SK-N-SH (cell line): ENCODE measurements around the gene APBA2. TPM values are rescaled to one million over a fixed set of nuclear protein-coding genes. Genes with fewer than 3 reads are reported as not detected.

Source experiments
- CTCF ChIA-PET: fragments of 300-600, 350-600 bp; formaldehyde crosslinking; extraction: SDS; loops from one replicate; lab custom pipeline; 2021; lab: Yijun Ruan, JAX
- POLR2A ChIA-PET: fragments of 350-600 bp; sonication (Branson Sonifier 250); formaldehyde crosslinking; extraction: SDS; loops from one replicate; lab custom pipeline; 2020; ENCODE audit warnings: antibody characterized with exemption, inconsistent platforms; lab: Yijun Ruan, JAX
- DNase-seq: peaks from one replicate; pipeline ENCODE4 v3.0.0; 2012
- H2AFZ ChIP-seq: fragments of 200-600 bp; sonication (generic); 2 replicates; pipeline ENCODE4 v1.8.1; 2016; ENCODE audit warnings: antibody characterized with exemption, mild to moderate bottlenecking, low read depth
- H3F3A ChIP-seq: fragments of 200-600 bp; sonication (generic); replicated peaks from 2 replicates; pipeline ENCODE3; 2016; ENCODE audit warnings: antibody characterized with exemption, mild to moderate bottlenecking; ENCODE audit not compliant: insufficient read depth
- H3K27ac ChIP-seq, 2 experiments: fragments of 200-500 bp in 1 of 2; fragments of 200-600 bp in 1 of 2; sonication (Bioruptor generic) in 1 of 2; sonication (generic), shearing (Covaris generic) in 1 of 2; 2 replicates each; pipeline versions ENCODE4 v1.5.1 to v1.6.1; 2014 to 2016; ENCODE audit warnings: low read depth in 2 of 2, inconsistent platforms in 1 of 2, low read length in 1 of 2, mild to moderate bottlenecking in 1 of 2, mixed read lengths in 1 of 2
- H3K27me3 ChIP-seq: fragments of 200-600 bp; sonication (generic), shearing (Covaris generic); 2 replicates; pipeline ENCODE4 v1.6.1; 2016; ENCODE audit warnings: mixed run types; ENCODE audit not compliant: insufficient read depth
- H3K36me3 ChIP-seq, 2 experiments: fragments of 200-500 bp in 1 of 2; fragments of 200-600 bp in 1 of 2; sonication (Bioruptor generic) in 1 of 2; sonication (generic) in 1 of 2; replicated peaks in 1 of 2; 2 replicates each; pipeline versions ENCODE3 to v1.5.1; 2014 to 2016; ENCODE audit warnings: low read length in 1 of 2, mild to moderate bottlenecking in 1 of 2; ENCODE audit not compliant: insufficient read depth in 2 of 2, control insufficient read depth in 1 of 2
- H3K4me1 ChIP-seq, 2 experiments: fragments of 200-500 bp in 1 of 2; fragments of 200-600 bp in 1 of 2; sonication (Bioruptor generic) in 1 of 2; sonication (generic), shearing (Covaris generic) in 1 of 2; 2 replicates each; pipeline versions ENCODE4 v1.5.1 to v1.6.1; 2014 to 2016; ENCODE audit warnings: low read depth in 1 of 2, low read length in 1 of 2, mixed run types in 1 of 2; ENCODE audit not compliant: insufficient read depth in 2 of 2, control insufficient read depth in 1 of 2
- H3K4me2 ChIP-seq: fragments of 200-600 bp; sonication (generic), shearing (Covaris generic); 2 replicates; pipeline ENCODE4 v1.6.1; 2017; ENCODE audit warnings: mixed run types
- H3K4me3 ChIP-seq, 2 experiments: fragments of 200-500 bp in 1 of 2; fragments of 200-600 bp in 1 of 2; sonication (Bioruptor generic) in 1 of 2; sonication (generic), shearing (Covaris generic) in 1 of 2; 2 replicates each; pipeline versions ENCODE4 v1.5.1 to v1.8.1; 2014 to 2016; ENCODE audit warnings: low read depth in 2 of 2, inconsistent platforms in 1 of 2, low read length in 1 of 2, mild to moderate bottlenecking in 1 of 2, mixed read lengths in 1 of 2, moderate library complexity in 1 of 2
- H3K79me2 ChIP-seq: fragments of 200-600 bp; sonication (generic); 2 replicates; pipeline ENCODE4 v1.8.1; 2017; ENCODE audit warnings: mild to moderate bottlenecking; ENCODE audit not compliant: insufficient read depth
- H3K9ac ChIP-seq: fragments of 200-600 bp; sonication (generic); 2 replicates; pipeline ENCODE4 v1.6.1; 2017; ENCODE audit warnings: mixed run types
- H3K9me2 ChIP-seq: fragments of 200-600 bp; sonication (generic); 2 replicates; pipeline ENCODE4 v1.6.1; 2017; ENCODE audit warnings: mixed run types
- H3K9me3 ChIP-seq: fragments of 200-600 bp; sonication (generic); 2 replicates; pipeline ENCODE4 v1.6.1; 2017; ENCODE audit warnings: mixed run types, mild to moderate bottlenecking, moderate library complexity
- H4K20me1 ChIP-seq: fragments of 200-600 bp; sonication (generic); 2 replicates; pipeline ENCODE4 v1.6.1; 2017; ENCODE audit warnings: mild to moderate bottlenecking, mixed run types; ENCODE audit not compliant: insufficient read depth
- CTCF ChIP-seq: fragments of 200-600 bp; sonication (generic); IDR thresholded peaks from 2 replicates; pipeline ENCODE4 v1.6.1; 2017; ENCODE audit warnings: antibody characterized with exemption, mild to moderate bottlenecking, moderate library complexity
- NRF1 ChIP-seq: IDR thresholded peaks from 2 replicates; pipeline ENCODE4 v1.6.1; 2012; ENCODE audit warnings: low read depth, mild to moderate bottlenecking, low read length
- REST ChIP-seq: IDR thresholded peaks from 2 replicates; pipeline ENCODE4 v1.6.1; 2012; ENCODE audit warnings: mild to moderate bottlenecking, low read depth, low read length, moderate library complexity
- RFX5 ChIP-seq: IDR thresholded peaks from 2 replicates; pipeline ENCODE4 v1.6.1; 2012; ENCODE audit warnings: mild to moderate bottlenecking, improper control_type of control experiment, low read length
- RXRA ChIP-seq: IDR thresholded peaks from 2 replicates; pipeline ENCODE4 v1.4.0; 2012; ENCODE audit warnings: low read depth, mild to moderate bottlenecking, borderline replicate concordance
- SMC3 ChIP-seq: IDR thresholded peaks from 2 replicates; pipeline ENCODE4 v1.6.1; 2012; ENCODE audit warnings: low read depth, low read length, improper control_type of control experiment
- USF2 ChIP-seq: fragments of 150-350 bp; IDR thresholded peaks from 2 replicates; pipeline ENCODE4 v1.6.1; 2017; ENCODE audit warnings: antibody characterized with exemption, low read length, low read depth, borderline replicate concordance
- YY1 ChIP-seq: IDR thresholded peaks from 2 replicates; pipeline ENCODE4 v1.4.0; 2012; ENCODE audit warnings: low read depth, mild to moderate bottlenecking
- WGBS: methylation state at CpG from one replicate; pipeline ENCODE4 v1.1.6; 2017; ENCODE audit warnings: low lambda C conversion rate; 5-methylcytosine and 5-hydroxymethylcytosine counted together
- polyA plus RNA-seq, 3 experiments: library from polyadenylated mRNA; depleted of rRNA; stranded (reverse); fragments of >200 nt; gene quantifications; 2 replicates each; pipeline ENCODE4 v1.2.3, GENCODE V29; 2012

Gene APBA2
- polyA plus RNA-seq, 1 of the 3 experiments (the other 2 are of a cell fraction) = 12.7 TPM

GRCh38 chr15:29103824-29104565 is 218.2 kb downstream of the APBA2 start:
- Histone ChIP-seq H3F3A (no peaks in the 10 kb centered on the region), H3K9me3 (no peaks in the 10 kb centered on the region), H2AFZ (no peak overlapping the region), H4K20me1 (no peaks in the 10 kb centered on the region), H3K9ac (no peak overlapping the region), H3K4me3 (no peak overlapping the region; a peak in 1 of 4 replicates), H3K36me3 (no peaks in the 10 kb centered on the region), H3K79me2 (no peaks in the 10 kb centered on the region), H3K27ac (no peak overlapping the region), H3K4me2 (no peak overlapping the region), H3K27me3 (no peaks in the 10 kb centered on the region), H3K4me1 (no peaks in the 10 kb centered on the region), H3K9me2 (no peaks in the 10 kb centered on the region)
- TF ChIP-seq YY1 = no peak
- TF ChIP-seq RXRA = no peak
- no peak for TF ChIP-seq RFX5
- TF ChIP-seq REST = no peak
- TF ChIP-seq SMC3 = no peak
- TF ChIP-seq CTCF = no peak
- TF ChIP-seq USF2 = no peak
- ChIA-PET CTCF (interaction anchor here (1.2 to 4.6 kb wide), 3 partner anchors 10 to 14 kb away, joined by 3 to 45 read pairs (median 8); no protein-coding TSS in a partner anchor), POLR2A (interaction anchor here (0.6 kb wide), 1 partner anchor 91 kb away, joined by 3 read pairs; no protein-coding TSS in a partner anchor)
- 91% methylated on average over 17 of the region's 47 CpGs for WGBS
- DNase-seq = no peak

GRCh38 chr15:29104566-29104880 is 218.7 kb downstream of the APBA2 start:
- Histone ChIP-seq H3K9me3 (no peaks in the 10 kb centered on the region), H4K20me1 (no peaks in the 10 kb centered on the region), H3K9me2 (no peaks in the 10 kb centered on the region), H3K36me3 (no peaks in the 10 kb centered on the region), H2AFZ (no peak overlapping the region), H3K27me3 (no peaks in the 10 kb centered on the region), H3K27ac (no peak overlapping the region), H3K4me1 (no peaks in the 10 kb centered on the region), H3K4me3 (no peak overlapping the region), H3K9ac (no peak overlapping the region), H3F3A (no peaks in the 10 kb centered on the region)
- WGBS = 80% methylated on average over 5 of the region's 6 CpGs
- POLR2A ChIA-PET = no interaction called here
- no peak for DNase-seq
- CTCF ChIA-PET = interaction anchor here (1.2 to 4.6 kb wide), 3 partner anchors 10 to 15 kb away, joined by 3 to 45 read pairs (median 8); no protein-coding TSS in a partner anchor
- no peak for TF ChIP-seq SMC3
- TF ChIP-seq NRF1 = no peak
- TF ChIP-seq, all 33 proteins: peak for 0
- Histone ChIP-seq H3K79me2 (no peaks in the 10 kb centered on the region), H3K4me2 (no peak overlapping the region)
